ENCODE measurements around the gene RALB.

The RALB gene

DNA sequence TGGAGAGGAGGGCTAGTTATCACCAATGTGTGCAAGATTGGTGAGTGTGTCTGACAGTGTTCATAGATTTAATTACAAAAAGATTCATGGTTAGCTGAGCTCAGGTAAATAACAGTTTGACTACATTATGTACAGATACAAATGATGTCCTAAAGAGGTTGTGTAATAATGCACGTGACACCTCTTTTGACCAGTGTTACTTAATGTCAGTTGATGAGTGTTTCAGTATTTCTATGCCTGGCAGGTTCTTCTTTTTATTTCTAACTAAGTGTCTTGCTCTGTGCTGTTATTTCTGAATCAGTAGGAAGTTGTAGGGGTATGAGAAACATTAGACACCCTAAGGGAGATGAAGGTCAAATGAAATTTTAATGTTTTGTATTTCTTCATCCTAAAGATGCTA lies 85.4 kb downstream of the RALB start:
- no peak for DNase-seq (ENCODE audit: low read depth in 3 of 3)

DNA sequence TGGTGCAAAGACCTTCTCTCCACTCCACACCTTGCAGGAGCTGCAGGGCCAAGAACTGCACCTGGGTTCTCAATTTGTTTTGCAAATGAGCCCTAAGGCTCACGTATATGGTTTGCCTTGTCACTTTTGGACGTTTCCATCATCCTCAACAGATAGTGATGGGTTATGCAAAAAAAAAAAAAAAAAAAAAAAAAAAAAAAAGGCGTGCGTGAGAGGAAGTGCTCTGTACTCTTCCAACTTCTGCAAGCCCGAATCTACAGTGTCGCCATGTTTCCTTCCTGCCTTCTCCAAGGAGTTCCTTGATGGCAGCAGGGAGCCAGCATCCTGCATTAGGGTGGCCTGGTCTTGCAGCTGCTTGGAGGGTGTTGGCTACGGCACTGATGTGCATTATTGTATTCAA lies 89.3 kb downstream of the RALB start:
- no peak for DNase-seq (ENCODE audit: low read depth in 3 of 3)

GRCh38 chr2:120342446-120342845 lies 89.8 kb downstream of the RALB start:
- no peak for DNase-seq (ENCODE audit: low read depth in 3 of 3)

GRCh38 chr2:120343100-120343432 lies 90.4 kb downstream of the RALB start:
- DNase-seq (ENCODE audit: low read depth in 3 of 3), result no peak

GRCh38 chr2:120343433-120344105 lies 90.9 kb downstream of the RALB start:
- DNase-seq (ENCODE audit: low read depth in 3 of 3), result peak; percentile 32 to 65 (median 39)

All from stimulated activated CD4-positive, alpha-beta T cell treated with anti-CD3 and anti-CD28 coated beads, TNF-alpha, amount 100 ng/mL, for 48 hours (primary cell).